ENCODE data around the gene CD79A. TPM values are rescaled to one million over a fixed set of nuclear protein-coding genes. Genes with fewer than 3 reads are reported as not detected.

Gene CD79A
- total RNA-seq, 2 donors from 2014 or later = 3.3 to 7.0 TPM

GRCh38 chr19:41918095-41918494 is 41.0 kb downstream of the CD79A start:
- H3K9me3 Mint-ChIP-seq = no peaks in the 10 kb centered on the region
- ATAC-seq (no peak), DNase-seq (ENCODE audit: low spot score in 2 of 2) (no peak)
- H3K27ac Mint-ChIP-seq = no peak overlapping the region
- no peaks in the 10 kb centered on the region for H3K36me3 Mint-ChIP-seq

- H3K27ac Mint-ChIP-seq = no peak overlapping the region
- H3K9me3 Mint-ChIP-seq = no peaks in the 10 kb centered on the region
- ATAC-seq (peak in 1 of 2 donors; percentile 24), DNase-seq (ENCODE audit: low spot score in 2 of 2) (no peak)
- no peaks in the 10 kb centered on the region for H3K36me3 Mint-ChIP-seq
Observed at GRCh38 chr19:41918653-41919244, 41.7 kb downstream of the CD79A start.

- Mint-ChIP-seq H3K27ac (no peak overlapping the region), H3K36me3 (no peaks in the 10 kb centered on the region), H3K9me3 (no peaks in the 10 kb centered on the region)
- ATAC-seq (peak in 1 of 2 donors; percentile 20), DNase-seq (ENCODE audit: low spot score in 2 of 2) (no peak)
Observed at GRCh38 chr19:41919948-41920712, 43.1 kb downstream of the CD79A start.

- DNase-seq (ENCODE audit: low spot score in 2 of 2) = no peak
- no peaks in the 10 kb centered on the region for H3K9me3 Mint-ChIP-seq
- no peak overlapping the region for H3K27ac Mint-ChIP-seq
- no peaks in the 10 kb centered on the region for H3K36me3 Mint-ChIP-seq
- ATAC-seq = no peak
Observed at GRCh38 chr19:41920882-41921576, 44.0 kb downstream of the CD79A start.

GRCh38 chr19:41921577-41922576 is 44.8 kb downstream of the CD79A start:
- no peaks in the 10 kb centered on the region for H3K36me3 Mint-ChIP-seq
- H3K9me3 Mint-ChIP-seq = no peaks in the 10 kb centered on the region
- peak overlapping the region in 1 of 2 donors; percentile 65 for H3K27ac Mint-ChIP-seq
- ATAC-seq (no peak), DNase-seq (ENCODE audit: low spot score in 2 of 2) (no peak)

- DNase-seq (ENCODE audit: low spot score in 2 of 2) (no peak), ATAC-seq (no peak)
- H3K27ac Mint-ChIP-seq = no peak overlapping the region
- H3K9me3 Mint-ChIP-seq = no peaks in the 10 kb centered on the region
- no peaks in the 10 kb centered on the region for H3K36me3 Mint-ChIP-seq
Observed at GRCh38 chr19:41922585-41922984, 45.5 kb downstream of the CD79A start.

GRCh38 chr19:41923045-41923788 is 46.1 kb downstream of the CD79A start:
- DNase-seq (ENCODE audit: low spot score in 2 of 2) (no peak), ATAC-seq (no peak)
- Mint-ChIP-seq H3K27ac (no peak overlapping the region), H3K9me3 (no peaks in the 10 kb centered on the region), H3K36me3 (no peaks in the 10 kb centered on the region)

GRCh38 chr19:41924151-41925145 is 47.4 kb downstream of the CD79A start:
- H3K36me3 Mint-ChIP-seq = no peaks in the 10 kb centered on the region
- H3K27ac Mint-ChIP-seq = no peak overlapping the region
- DNase-seq (ENCODE audit: low spot score in 2 of 2) (no peak), ATAC-seq (no peak)
- no peaks in the 10 kb centered on the region for H3K9me3 Mint-ChIP-seq

- no peaks in the 10 kb centered on the region for H3K36me3 Mint-ChIP-seq
- no peak for DNase-seq (ENCODE audit: low spot score in 2 of 2)
- no peak overlapping the region for H3K27ac Mint-ChIP-seq
- no peak for ATAC-seq
- H3K9me3 Mint-ChIP-seq = no peaks in the 10 kb centered on the region
Observed at GRCh38 chr19:41925208-41926003, 48.3 kb downstream of the CD79A start.

GRCh38 chr19:41926028-41926762 is 49.1 kb downstream of the CD79A start:
- Mint-ChIP-seq H3K36me3 (no peaks in the 10 kb centered on the region), H3K9me3 (no peaks in the 10 kb centered on the region), H3K27ac (no peak overlapping the region)
- no peak for ATAC-seq
- no peak for DNase-seq (ENCODE audit: low spot score in 2 of 2)

GRCh38 chr19:41926763-41927496 is 49.9 kb downstream of the CD79A start:
- H3K27ac Mint-ChIP-seq = no peak overlapping the region
- ATAC-seq (no peak), DNase-seq (ENCODE audit: low spot score in 2 of 2) (no peak)
- no peaks in the 10 kb centered on the region for H3K36me3 Mint-ChIP-seq
- H3K9me3 Mint-ChIP-seq = no peaks in the 10 kb centered on the region

- DNase-seq (ENCODE audit: low spot score in 2 of 2) (no peak), ATAC-seq (peak; percentile 43 to 51)
- no peaks in the 10 kb centered on the region for H3K9me3 Mint-ChIP-seq
- no peak overlapping the region for H3K27ac Mint-ChIP-seq
- no peaks in the 10 kb centered on the region for H3K36me3 Mint-ChIP-seq
Observed at GRCh38 chr19:41927497-41928192, 50.6 kb downstream of the CD79A start.

Measured in activated naive CD4-positive, alpha-beta T cell treated with anti-CD3 and anti-CD28 coated beads, Interleukin-2, amount 50 U/mL, for 72 hours (primary cell).